SK-N-MC (cell line): Measurements from ENCODE around the gene TNK2.

ENCODE experiments used
- DNase-seq: peaks from one replicate; pipeline ENCODE4 v3.0.0-alpha.2; 2011; ENCODE audit warnings: low read depth, low spot score
- H3K27ac ChIP-seq: fragments of 200-600 bp; sonication (generic); 2 replicates; pipeline ENCODE4 v1.5.1; 2016; ENCODE audit warnings: mixed run types
- H3K36me3 ChIP-seq: fragments of 200-600 bp; sonication (generic); 2 replicates; pipeline ENCODE4 v1.6.1; 2017; ENCODE audit warnings: antibody characterized with exemption, low read length, mixed read lengths; ENCODE audit not compliant: insufficient read depth
- H3K4me3 ChIP-seq: fragments of 200-600 bp; sonication (generic); 2 replicates; pipeline ENCODE4 v1.5.1; 2016
- H3K9ac ChIP-seq: fragments of 200-600 bp; sonication (generic); 2 replicates; pipeline ENCODE4 v1.8.0; 2017; ENCODE audit warnings: mixed run types, mixed read lengths; ENCODE audit not compliant: insufficient read length
- H3K9me3 ChIP-seq: fragments of 200-600 bp; sonication (generic); 2 replicates; pipeline ENCODE4 v1.6.1; 2017; ENCODE audit warnings: low read depth, mild to moderate bottlenecking, antibody characterized with exemption, low read length, moderate library complexity, mixed read lengths
- EZH2 ChIP-seq: fragments of 200-600 bp; sonication (generic); IDR thresholded peaks from one replicate; pipeline ENCODE4 v1.6.1; 2017; ENCODE audit warnings: antibody characterized with exemption
- FOXP2 ChIP-seq: optimal IDR thresholded peaks from 2 replicates; pipeline ENCODE3; 2011; ENCODE audit warnings: mild to moderate bottlenecking, moderate library complexity; ENCODE audit not compliant: insufficient read depth; ENCODE audit errors: extremely low read length, control extremely low read depth
- POLR2AphosphoS5 ChIP-seq: IDR thresholded peaks from 2 replicates; pipeline ENCODE4 v1.6.1; 2012; ENCODE audit warnings: mild to moderate bottlenecking, low read depth, low read length, borderline replicate concordance

The TNK2 gene

DNA sequence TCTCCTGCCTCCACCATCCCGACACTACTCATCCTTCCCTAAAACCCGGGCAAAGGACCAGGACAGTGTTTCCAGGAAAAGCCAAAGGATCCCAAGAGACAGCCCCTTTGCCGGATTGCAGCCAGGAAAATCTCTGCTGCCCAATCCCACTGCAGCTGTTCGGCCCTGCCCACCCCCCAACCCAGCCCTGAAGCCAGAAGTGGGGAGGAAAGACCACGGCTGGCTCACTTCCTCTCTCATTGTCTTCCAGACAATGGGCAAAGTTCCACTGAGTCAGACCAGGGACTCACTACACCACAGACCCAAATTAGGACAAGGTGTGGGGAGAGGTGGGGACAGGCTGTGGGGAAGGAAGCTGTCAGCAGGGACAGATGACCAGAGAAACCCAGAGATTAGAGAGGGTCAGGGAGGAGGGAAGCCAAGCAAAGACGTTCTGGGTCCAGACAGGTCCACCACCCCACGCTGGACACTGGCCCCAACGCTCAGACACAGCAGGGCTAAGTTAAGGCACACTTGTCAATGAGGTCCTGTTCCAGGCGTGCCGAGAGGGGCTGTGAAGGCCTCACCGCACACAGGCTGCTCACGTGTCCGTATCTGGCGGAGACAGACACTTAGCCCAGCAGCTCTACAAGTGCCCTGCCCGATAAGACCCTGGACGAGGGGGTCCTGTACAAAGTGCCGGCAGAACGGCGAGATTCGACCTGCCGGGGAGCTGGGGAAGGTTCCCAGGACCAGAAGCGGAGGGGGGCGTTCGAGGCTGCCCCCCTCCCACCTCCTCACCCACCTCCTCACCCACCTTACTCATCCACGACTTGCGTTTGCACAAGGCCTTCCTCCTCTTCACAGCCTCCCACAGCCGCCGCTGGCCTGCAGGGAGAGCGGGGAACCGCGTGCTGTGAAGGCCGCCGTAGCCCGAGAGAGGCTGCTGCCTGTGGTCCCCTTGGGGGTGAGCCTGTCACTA is 21.9 kb downstream of the TNK2 start:
- Histone ChIP-seq H3K27ac (no peak overlapping the region), H3K36me3 (peaks cover 6% of the 10 kb centered on the region; the same call in 1 of the 2 replicates), H3K9me3 (no peaks in the 10 kb centered on the region), H3K9ac (no peak overlapping the region), H3K4me3 (no peak overlapping the region)
- no peak for TF ChIP-seq FOXP2
- no peak for TF ChIP-seq EZH2
- no peak for TF ChIP-seq POLR2AphosphoS5
- no peak for DNase-seq

DNA sequence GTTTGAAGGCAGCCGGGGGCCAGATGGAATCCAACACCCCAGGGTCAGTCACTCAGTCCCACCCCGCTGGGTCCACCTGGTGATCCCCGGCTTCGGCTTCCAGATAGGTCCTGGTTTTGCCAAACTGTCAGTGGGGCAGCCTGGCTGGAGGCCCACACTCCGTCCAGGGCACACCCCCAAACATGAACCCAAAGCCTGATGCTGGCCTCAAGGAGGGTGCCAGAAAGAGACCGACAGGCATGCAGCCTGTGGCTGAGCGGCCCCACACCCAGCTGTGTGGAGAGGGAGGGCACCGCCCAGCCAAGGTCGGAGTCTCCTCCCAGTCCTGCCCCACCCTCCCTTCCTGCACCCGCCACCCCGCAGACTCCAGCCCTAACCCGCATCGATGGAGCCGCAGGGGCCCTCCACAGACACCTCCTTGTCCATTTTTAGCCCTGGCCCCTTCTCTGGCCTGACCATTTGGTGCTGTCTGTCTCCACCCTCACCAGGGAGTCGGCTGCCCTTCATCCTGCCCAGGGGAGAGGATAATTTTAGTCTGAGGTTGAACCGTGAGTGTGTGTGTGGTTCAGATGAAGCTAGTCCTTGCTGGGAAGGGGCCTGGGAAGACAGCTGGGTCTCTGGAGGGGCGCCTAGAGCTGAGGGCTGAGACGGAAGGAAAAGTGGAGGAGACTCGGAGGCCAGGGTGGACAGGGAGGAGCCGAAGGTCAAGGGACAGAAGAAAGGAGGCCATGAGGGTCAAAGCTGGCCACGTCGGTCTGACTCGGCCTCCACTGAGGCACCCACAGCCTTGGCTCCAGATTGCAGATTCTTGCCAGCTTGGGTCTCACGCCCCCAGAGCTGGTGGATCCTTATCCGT is 23.1 kb downstream of the TNK2 start:
- DNase-seq, result no peak
- no peak overlapping the region for H3K4me3 ChIP-seq
- peaks cover 6% of the 10 kb centered on the region; the same call in 1 of the 2 replicates for H3K36me3 ChIP-seq
- TF ChIP-seq POLR2AphosphoS5 (no peak), EZH2 (no peak), FOXP2 (no peak)
- no peak overlapping the region for H3K9ac ChIP-seq
- no peaks in the 10 kb centered on the region for H3K9me3 ChIP-seq
- no peak overlapping the region for H3K27ac ChIP-seq

GRCh38 chr3:195884691-195885035 is 23.7 kb downstream of the TNK2 start:
- DNase-seq, result no peak
- H3K4me3 ChIP-seq, result no peak overlapping the region
- H3K27ac ChIP-seq, result no peak overlapping the region
- peaks cover 6% of the 10 kb centered on the region; the same call in 1 of the 2 replicates for H3K36me3 ChIP-seq
- TF ChIP-seq FOXP2, result no peak
- TF ChIP-seq EZH2, result no peak
- no peak for TF ChIP-seq POLR2AphosphoS5
- no peaks in the 10 kb centered on the region for H3K9me3 ChIP-seq
- H3K9ac ChIP-seq, result no peak overlapping the region

GRCh38 chr3:195883801-195884200 is 24.6 kb downstream of the TNK2 start:
- no peak for TF ChIP-seq FOXP2
- no peak for TF ChIP-seq EZH2
- no peak for TF ChIP-seq POLR2AphosphoS5
- H3K36me3 ChIP-seq, result peaks cover 6% of the 10 kb centered on the region; the same call in 1 of the 2 replicates
- H3K9me3 ChIP-seq, result no peaks in the 10 kb centered on the region
- peak overlapping the region; percentile 75; the same call in 1 of the 2 replicates for H3K27ac ChIP-seq
- DNase-seq, result no peak
- H3K4me3 ChIP-seq, result no peak overlapping the region
- no peak overlapping the region for H3K9ac ChIP-seq

GRCh38 chr3:195883160-195883559 is 25.2 kb downstream of the TNK2 start:
- no peaks in the 10 kb centered on the region for H3K9me3 ChIP-seq
- no peak for TF ChIP-seq POLR2AphosphoS5
- H3K4me3 ChIP-seq, result no peak overlapping the region
- H3K9ac ChIP-seq, result no peak overlapping the region
- peaks cover 10% of the 10 kb centered on the region; the same call in 1 of the 2 replicates for H3K36me3 ChIP-seq
- H3K27ac ChIP-seq, result no peak overlapping the region
- DNase-seq, result no peak

DNA sequence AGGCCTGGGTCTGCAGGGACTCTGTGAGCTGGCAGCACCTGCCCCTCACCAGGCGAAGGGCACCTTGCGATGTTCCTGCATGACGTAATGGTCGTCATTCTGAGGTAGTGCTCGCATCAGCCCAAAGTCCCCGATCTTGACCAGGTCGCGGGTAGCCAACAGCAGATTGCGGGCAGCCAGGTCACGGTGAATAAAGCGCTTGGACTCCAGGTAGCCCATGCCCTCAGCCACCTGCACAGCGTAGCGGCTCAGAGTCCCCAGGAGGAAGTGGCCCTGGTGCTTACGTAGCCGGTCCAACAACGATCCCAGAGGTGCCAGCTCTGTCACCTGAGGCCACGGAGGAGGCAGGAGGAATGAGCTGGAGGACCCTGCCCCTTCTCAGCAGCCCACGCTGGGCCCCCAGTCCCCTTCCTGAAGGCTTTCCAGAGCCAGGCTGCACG is 26.3 kb downstream of the TNK2 start:
- Histone ChIP-seq H3K9ac (no peak overlapping the region), H3K9me3 (no peaks in the 10 kb centered on the region), H3K4me3 (no peak overlapping the region), H3K36me3 (peaks cover 18% of the 10 kb centered on the region; the same call in 1 of the 2 replicates), H3K27ac (no peak overlapping the region)
- no peak for DNase-seq
- TF ChIP-seq FOXP2, result no peak
- no peak for TF ChIP-seq EZH2
- TF ChIP-seq POLR2AphosphoS5, result no peak

GRCh38 chr3:195881276-195881988 is 26.9 kb downstream of the TNK2 start:
- no peak for TF ChIP-seq FOXP2
- no peak for TF ChIP-seq EZH2
- no peak for TF ChIP-seq POLR2AphosphoS5
- Histone ChIP-seq H3K27ac (no peak overlapping the region), H3K9me3 (no peaks in the 10 kb centered on the region), H3K4me3 (no peak overlapping the region), H3K36me3 (peaks cover 18% of the 10 kb centered on the region; the same call in 1 of the 2 replicates), H3K9ac (no peak overlapping the region)
- DNase-seq, result no peak

DNA sequence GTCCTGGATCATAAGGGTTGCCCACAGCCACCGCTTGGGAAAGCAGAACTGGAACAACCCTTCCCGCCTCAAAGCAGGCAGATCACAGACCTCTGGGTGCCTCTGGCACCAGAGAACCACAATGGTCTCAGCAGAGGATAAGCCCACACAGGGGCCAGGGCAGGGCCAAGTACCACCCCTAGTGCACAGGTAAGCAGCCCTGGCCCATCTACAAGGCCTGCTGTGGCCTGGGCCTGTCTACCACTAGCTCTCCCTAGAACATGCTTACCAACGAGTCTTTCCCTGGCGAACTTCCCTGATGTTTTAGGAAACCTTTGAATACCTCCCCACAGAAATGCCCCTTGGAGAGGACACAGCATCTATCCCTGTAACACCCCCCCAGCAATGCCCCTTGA is 28.3 kb downstream of the TNK2 start:
- Histone ChIP-seq H3K9me3 (no peaks in the 10 kb centered on the region), H3K4me3 (no peak overlapping the region), H3K9ac (no peak overlapping the region), H3K27ac (no peak overlapping the region), H3K36me3 (peaks cover 18% of the 10 kb centered on the region; the same call in 1 of the 2 replicates)
- TF ChIP-seq EZH2 (no peak), FOXP2 (no peak), POLR2AphosphoS5 (no peak)
- no peak for DNase-seq
